AG08395 (cell line): ENCODE results near the gene ENTPD6.

ENCODE experiments used
- DNase-seq: peaks from one replicate; pipeline ENCODE4 v3.0.0; 2012; ENCODE audit warnings: mixed read lengths, low spot score

ENTPD6 gene

GRCh38 chr20:25209400-25209799 lies 13.9 kb downstream of the ENTPD6 start:
- DNase-seq, result no peak

GRCh38 chr20:25209911-25210310 lies 14.4 kb downstream of the ENTPD6 start:
- DNase-seq, result no peak

- DNase-seq, result no peak
These were observed 15.8 kb downstream of the ENTPD6 start for GRCh38 chr20:25211273-25211672.

GRCh38 chr20:25212242-25212641 lies 16.7 kb downstream of the ENTPD6 start:
- no peak for DNase-seq

GRCh38 chr20:25213566-25214425 lies 18.3 kb downstream of the ENTPD6 start:
- no peak for DNase-seq

GRCh38 chr20:25214426-25214790 lies 18.9 kb downstream of the ENTPD6 start:
- DNase-seq, result no peak

GRCh38 chr20:25214819-25215218 lies 19.3 kb downstream of the ENTPD6 start:
- DNase-seq, result no peak

- no peak for DNase-seq
These were observed 20.0 kb downstream of the ENTPD6 start for GRCh38 chr20:25215521-25215920.

GRCh38 chr20:25216199-25216945 lies 20.9 kb downstream of the ENTPD6 start:
- DNase-seq, result no peak

- no peak for DNase-seq
These were observed 21.9 kb downstream of the ENTPD6 start for GRCh38 chr20:25217161-25218108.

GRCh38 chr20:25218109-25218486 lies 22.6 kb downstream of the ENTPD6 start:
- no peak for DNase-seq

- DNase-seq, result no peak
These were observed 23.0 kb downstream of the ENTPD6 start for GRCh38 chr20:25218492-25218891.

GRCh38 chr20:25219365-25219764 lies 23.9 kb downstream of the ENTPD6 start:
- no peak for DNase-seq

GRCh38 chr20:25220021-25220730 lies 24.7 kb downstream of the ENTPD6 start:
- no peak for DNase-seq

GRCh38 chr20:25220810-25221591 lies 25.5 kb downstream of the ENTPD6 start:
- no peak for DNase-seq

- DNase-seq, result no peak
These were observed 26.3 kb downstream of the ENTPD6 start for GRCh38 chr20:25221592-25222460.

GRCh38 chr20:25222461-25223178 lies 27.1 kb downstream of the ENTPD6 start:
- DNase-seq, result no peak

GRCh38 chr20:25223179-25223661 lies 27.7 kb downstream of the ENTPD6 start:
- peak; percentile 85 for DNase-seq
